Stimulated activated CD8-positive, alpha-beta memory T cell treated with anti-CD3 and anti-CD28 coated beads, Interleukin-7, amount 100 ng/mL, for 1 hour (primary cell): Measurements from ENCODE around the gene TMPRSS3.

Experiments used
- DNase-seq, 2 donors: peaks; one replicate each; pipeline ENCODE4 v3.0.0-alpha.2; 2020; ENCODE audit warnings: low read depth in 2 of 2

TMPRSS3 gene

DNA sequence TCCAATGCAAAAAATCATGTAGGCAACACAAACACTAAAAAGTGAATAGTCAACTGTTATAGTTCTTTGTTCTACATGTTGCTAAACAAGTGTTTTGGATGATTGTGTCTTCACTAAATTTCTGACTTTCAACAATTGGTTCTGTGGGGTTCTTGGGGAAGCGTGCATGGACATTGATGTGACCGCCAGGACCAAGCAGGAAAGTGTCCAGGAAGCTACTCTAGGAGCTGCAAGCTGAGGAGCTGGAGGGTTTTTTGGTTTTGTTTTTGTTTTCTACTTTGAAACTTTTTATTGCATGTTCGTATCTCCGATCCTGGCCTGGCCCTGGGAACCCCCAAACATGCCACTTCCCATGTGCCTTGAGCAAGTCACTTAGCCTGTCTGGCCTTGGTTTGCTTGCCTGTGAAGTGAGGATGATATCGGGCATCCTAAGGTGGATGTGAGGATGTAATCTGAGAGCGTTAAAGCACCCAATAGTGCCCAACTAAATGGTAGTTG, 8.0 kb downstream of the TMPRSS3 start:
- DNase-seq, result no peak

DNA sequence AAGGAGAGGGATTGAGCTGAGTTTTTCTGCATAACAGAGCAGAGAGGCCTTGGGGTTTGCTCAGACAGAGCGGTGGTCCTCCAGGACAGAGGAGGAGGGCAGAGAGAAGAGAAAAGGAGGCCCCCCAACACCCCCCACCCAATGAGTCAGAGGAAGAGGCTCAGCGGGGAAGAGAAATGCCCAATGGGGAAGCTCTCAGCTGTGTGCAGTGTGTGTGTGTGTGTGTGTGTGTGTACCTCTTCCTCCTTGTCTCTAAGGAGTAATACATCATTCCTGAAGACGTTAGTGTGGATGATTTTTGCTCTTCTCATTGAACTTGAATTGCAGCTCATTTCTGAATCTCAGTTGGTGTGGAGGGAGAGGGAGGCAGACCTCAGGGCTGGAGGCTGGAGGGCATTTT, 8.7 kb downstream of the TMPRSS3 start:
- DNase-seq, result no peak

DNA sequence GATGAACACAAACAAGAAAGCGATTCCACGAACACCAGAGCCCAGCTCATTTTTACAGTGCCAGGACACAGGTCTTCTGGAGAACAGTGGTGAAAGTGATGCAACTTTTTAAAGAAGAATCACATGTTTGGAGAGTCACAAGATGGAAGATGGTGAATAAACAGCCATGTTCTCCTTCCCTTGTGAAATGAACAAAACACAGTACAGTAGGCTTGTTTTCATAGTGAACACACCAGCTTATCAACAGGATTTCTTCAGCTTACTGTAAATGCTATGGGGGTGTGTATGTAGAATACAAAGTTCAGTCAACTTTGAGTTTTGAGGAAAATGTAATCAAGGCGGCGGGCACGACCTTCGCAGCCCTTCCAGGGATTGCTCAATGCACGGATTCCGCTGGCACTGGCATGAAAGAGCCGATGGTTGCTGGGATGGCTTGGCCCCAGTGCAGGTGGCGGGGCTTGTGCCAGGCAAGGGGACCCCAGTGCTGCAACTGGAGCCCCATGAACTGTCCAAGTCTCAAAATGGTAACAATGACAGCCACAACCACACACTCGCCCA, 9.7 kb downstream of the TMPRSS3 start:
- no peak for DNase-seq

DNA sequence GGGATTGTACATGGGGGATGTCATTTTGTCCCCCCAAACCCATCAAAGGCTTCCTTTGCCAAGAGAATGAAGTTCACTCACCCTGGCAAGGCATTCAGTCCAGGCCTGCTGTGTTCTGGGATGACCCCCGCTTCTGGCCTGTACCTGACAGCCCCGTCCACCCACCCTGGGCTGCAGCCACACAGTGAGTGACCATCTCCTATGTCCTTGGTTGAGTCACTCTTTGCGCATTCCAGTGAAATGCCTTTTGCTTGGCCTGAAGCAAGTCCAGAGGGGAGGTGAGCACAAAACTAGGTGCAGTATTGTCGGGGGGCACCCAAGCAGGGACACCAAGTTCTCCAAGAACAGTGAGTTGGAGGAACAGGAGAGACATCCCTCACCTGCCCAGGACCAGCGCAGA, 10.2 kb downstream of the TMPRSS3 start:
- DNase-seq, result no peak

DNA sequence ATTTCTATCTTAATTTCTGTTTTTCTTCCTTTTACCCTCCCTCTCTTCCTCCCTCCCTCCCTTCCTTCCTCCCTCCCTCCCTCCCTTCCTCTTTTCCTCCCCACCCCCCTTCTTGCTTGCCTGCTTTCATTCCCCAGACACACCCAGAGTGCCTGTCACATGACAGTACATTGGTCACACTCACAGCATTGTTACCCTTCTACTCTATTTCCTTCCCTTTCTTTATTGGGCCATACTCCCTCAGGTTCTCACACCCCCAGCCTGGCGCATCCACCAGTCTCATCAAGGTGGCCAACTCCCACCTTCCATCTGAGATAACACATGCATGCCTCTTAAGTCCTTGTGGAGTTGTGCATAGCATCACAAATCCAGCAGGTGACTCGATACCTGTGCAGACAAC, 10.9 kb downstream of the TMPRSS3 start:
- DNase-seq, result no peak

DNA sequence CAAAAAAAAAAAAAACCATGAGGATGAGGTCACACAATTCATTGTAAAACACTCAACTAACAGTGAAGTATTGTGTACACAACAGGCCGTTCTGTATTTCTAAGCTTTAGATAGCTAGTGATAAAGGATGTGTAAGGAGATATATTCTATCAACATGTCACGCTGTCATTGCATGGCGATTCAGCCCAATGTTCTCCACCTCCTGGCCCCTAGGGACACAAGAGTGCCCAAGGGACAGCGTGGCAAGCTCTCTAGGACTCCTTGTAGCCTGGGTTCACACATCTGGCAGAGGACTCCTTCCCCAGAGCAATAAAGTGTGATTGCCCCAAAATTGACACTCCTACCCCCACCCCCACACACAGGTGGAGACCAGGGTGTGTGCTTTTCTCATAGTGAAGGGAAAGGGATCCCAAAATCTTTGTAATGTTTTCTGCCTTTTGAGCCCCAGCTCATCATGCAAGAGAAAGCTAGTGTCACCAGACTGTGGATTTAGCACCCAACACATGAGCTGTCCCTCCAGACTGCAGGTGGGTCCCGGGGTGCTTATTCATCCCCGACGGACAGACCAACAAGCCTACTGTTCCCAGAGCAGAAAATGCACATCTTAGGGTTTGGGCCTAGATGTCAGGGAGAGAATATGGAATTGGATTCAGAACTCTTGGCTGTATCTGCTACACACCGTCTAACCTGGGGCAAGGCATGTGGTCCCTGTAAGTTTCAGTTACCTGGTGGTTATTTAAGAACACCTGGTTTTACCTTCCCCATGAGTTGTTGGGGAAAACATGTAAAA, 11.5 kb downstream of the TMPRSS3 start:
- DNase-seq, result no peak

DNA sequence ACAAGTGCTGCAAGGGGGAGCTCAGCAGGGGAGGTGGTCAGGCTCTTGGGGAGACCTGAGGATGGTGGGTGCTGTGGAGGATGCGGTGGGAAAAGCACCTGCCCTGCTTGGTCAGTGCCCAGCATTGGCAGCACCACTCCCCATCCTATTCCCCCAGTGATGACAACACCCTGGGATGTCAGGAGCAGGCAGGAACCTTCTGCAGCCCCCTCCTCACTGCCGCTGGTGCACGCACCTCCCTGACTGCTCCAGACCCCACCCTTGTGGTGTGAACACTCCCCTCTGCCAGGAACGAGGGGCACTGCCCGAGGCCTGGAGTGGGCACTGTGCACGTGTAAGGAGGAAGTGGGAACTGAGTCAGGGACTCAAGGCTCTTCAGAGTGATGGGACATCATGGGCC, 12.5 kb downstream of the TMPRSS3 start:
- DNase-seq, result no peak

DNA sequence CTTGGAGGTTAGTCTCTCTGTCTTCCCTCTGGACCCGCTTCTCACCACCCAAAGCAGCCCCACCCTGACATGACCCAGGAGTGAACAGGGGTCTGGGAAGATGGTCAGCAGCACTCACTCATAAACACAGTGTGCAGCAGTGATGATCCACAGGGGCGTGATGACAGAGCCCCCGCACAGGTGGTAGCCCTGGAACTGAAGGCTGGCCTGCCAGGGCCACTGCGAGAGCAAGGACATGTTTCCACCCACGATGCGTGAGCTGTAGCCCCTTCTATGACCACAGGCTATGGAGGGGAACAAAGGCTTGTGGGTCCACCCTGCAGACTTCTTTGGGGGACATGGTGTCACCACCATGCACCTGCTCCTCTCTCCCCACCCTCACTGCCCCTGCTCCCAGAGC, 12.9 kb downstream of the TMPRSS3 start:
- no peak for DNase-seq

DNA sequence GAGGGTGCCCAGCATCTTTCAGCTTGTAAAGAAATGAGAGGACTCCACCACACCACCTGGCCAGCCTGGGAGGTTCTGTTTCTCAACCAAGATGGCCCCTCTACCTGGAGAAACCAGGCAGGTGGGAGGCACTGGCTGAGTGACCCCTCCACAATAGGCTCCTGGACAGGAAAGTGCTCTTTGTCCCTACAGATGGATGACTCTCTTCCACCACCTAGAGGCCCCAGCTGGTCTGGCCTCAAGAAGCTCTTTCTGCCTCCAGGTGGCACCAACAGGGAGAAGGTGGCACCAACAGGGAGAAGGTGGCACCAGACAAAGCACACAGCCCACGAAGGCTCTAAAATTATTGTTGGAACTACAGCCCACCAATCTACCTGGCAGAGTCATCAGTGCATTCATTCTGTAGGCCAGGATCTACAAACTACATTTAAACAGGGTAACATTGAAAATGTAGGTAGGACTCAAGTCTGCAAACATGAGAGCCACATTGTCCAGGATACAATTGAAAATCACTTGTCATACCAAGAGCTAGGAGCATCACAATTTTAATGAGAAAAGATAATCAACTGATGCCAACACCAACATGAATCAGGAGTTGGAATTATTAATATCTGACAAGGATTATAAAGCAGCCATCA, 14.4 kb downstream of the TMPRSS3 start:
- peak in 1 of 2 donors; percentile 11 for DNase-seq

DNA sequence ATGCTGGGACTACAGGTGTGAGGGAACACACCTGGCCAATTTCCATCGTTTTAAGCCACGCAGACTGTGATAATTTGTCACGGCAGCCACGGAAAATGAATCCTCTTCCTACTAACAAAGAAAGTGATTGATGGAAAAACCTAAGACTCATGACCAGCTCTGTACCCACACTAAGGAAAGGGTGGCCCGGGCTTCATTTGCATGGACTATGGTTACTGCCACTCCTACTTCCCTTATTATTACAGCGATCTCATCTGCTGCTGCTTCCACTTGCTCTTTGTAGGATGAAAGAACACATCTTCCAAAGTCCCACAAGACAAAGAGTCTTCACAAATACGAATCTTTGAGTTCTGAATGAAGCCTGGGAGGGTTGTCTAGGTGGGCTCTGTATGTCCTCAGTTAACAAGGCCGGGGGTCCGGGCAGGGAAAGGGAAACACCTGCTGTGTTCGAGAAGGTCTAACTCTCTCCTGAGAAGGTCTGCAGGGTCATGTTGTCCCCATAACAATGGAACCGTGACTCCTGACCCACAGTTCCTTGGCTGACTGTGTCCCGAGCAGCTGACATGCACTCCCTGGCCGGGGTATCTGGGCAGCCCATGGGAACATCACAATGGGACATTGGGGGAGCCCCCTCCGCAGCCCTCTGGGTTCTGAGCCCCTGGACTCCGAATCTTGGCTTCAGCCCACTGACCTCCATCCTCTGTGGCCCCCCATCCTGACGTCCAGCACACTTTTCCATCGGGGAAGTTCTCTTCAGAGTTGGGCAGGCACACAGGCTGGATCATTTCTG, 16.2 kb downstream of the TMPRSS3 start:
- no peak for DNase-seq

DNA sequence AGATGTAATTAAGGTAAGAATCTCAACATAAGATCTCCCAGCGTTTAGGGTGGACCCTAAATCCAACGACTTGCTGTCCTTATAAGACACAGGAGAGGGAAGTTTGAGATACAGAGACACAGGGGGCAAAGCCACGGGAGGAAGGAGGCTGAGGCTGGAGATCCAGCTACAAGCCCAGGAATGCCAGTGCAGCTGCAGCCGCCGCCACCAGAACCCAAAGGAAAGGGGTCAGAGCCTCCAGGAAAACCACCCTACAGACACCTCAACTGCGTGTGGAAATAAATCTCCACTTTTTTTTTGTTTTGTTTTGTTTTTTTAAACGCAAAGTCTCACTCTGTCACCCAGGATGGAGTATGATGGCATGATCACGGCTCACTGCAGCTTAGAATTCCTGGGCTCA, 17.4 kb downstream of the TMPRSS3 start:
- DNase-seq, result no peak

DNA sequence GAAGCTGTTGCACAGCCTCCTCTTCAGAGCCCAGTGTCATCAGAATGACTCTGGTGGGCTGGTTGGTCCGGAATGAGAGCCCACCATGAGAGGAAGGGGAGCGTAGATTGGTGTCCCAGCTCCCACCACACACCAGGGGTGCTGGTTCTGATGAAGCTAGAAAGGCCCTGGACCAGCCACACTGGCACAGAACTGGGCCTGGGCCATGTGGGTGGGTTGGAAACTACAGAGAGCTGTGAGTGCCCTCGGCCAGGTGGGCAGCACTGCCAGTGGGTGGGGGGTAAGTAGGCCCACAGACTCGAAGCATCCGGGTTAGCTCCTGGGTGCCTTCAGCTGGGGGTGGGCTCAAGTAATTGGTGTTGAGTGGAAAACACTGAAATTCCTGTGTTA, 17.9 kb downstream of the TMPRSS3 start:
- DNase-seq, result no peak

DNA sequence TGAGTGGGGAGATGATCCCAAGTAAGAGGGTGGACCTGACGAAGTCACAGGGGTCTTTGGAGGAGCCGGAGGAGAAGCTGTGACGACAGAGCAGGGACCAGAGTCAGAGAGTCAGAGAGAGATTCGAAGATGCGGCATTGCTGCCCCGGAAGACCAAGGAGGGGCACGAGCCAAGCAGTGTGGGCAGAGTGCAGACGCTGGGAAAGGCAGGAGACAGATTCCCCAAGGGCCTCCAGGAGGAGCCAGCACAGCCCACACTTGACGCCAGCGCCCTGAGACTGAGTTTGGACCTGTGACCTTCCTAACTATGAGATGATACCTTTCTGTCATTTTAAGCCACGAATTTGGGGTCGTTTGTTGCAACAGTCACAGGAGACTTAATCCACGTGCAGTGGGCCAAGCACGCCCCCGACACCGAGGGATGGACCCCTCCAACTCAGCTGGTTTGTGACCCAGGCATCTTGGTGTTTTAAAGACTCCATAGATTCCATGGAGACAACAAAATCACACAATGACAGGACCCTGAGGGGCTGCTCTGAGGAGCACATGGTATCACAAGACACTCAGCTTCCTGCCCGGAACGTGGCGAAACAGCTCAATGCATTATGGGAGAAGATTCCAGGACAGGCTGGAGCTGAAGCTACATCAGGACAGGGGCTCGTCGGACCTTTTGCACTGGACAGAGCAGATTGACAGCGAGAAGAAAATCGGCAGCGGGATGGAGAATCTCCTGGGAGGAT, 18.5 kb downstream of the TMPRSS3 start:
- no peak for DNase-seq

DNA sequence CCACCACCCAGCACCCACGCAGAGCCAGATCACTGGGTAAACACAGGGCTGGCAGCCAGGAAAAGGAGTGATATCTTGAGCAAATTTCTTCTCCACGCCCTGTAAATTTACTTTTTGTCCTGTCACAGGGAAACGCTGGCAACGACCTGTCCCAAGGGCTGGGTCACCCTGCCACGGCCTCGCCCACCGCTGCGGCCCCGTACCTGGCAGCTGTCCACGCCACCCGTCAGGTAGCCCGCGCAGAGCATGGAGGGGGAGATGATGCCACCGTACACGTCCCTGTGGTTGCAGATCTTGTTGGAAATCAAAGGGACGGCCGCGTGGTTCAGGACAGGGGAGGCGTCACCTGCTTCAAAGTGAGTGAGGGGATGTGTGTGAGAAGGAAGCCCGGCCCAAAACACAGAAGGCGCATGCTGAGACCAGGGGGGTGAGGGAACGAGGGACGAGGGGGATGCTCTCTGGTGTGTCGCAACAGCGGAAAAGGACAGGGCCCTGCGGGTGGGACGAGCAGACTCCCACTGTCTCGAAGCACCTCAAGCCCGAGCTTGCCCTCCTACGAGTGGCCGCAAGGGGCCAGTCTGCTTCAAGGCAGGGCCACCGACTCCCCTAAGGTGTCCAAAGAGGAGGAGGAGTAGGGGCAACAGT, 19.4 kb downstream of the TMPRSS3 start:
- no peak for DNase-seq

DNA sequence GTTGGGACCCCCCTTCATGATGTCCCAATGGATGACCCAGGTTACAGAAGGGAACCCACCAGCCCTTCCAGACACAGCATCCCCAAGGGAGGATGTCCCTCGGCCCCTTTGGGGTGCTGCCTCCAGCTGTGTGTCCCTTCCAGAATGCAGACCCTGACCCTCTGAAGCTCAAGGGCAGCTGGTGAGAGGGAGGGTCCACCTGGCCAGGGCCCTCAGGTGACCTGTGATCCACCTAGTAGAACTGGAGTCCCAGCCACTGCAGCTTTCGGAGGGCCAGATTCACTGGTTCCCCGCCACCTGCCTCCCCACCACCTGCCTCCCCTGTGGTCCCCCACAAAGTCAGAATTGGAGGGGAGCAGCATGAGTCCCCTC, 19.9 kb downstream of the TMPRSS3 start:
- DNase-seq, result no peak

DNA sequence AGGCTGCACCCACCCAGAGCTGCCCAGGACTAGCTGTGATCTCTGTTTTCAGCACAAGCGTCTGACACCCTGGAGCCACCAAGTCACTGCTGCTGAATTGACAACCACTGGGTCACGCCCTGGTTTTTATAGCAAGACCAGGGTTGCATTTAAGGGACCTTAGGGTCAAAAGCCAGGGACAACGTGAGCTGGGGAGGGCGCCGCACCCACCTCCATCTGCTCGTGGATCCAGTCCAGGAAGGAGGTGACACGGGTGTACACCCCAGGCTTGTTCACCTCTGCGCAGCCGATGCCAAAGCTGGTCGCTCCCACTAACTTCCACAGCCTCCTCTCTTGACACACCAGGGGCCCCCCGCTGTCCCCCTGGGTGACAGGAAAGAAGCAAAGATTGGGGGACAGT, 20.3 kb downstream of the TMPRSS3 start:
- no peak for DNase-seq

DNA sequence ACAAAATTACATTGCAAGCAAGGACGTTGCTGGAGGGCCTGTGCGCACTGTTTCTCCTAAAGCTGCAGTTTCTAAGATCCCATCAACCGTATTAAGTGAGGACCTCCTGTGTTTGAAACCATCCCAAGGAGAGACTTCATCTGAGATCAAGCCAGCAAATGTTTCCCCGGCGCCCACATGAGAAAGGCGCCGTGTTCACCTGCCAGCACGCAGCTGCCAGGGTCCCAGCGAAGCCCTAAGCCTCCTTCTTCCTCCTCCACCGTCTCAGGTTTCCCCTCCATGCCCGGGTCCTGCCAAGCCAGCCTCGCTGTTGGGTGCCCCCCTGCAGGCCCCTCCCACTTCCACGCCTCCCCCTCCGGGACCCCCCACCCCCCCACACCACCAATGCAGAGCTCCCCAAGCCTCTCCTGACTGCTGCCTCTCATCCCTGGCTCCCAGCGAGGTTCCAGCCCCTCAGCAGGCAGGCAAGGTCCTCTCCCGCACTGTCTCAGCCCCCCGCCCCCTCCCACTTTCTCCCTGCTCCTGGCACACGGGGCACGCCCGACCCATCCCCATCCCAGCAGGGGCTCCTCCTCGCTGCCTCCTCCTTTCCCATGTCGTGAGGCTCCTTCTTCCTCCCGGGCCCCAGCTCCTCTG, 20.9 kb downstream of the TMPRSS3 start:
- DNase-seq, result no peak

DNA sequence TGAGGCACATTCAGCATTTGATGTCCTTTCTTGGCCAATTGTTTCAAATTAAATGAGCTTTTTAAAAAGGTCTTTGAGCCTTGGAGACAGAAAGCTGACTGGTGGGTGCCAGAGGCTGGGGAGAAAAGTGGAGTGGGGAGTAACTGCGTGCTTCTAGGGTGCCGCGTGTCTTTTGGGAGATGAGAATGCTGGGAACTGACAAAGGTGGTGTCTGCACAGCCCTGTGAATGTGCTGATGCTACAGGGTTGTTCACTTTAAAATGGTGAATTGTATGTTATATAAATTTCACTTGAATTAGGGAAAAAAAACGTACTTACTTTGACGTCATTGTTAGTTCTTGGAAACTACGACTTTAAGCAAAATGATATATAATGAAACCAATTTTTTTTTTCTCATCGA, 21.4 kb downstream of the TMPRSS3 start:
- DNase-seq, result no peak

DNA sequence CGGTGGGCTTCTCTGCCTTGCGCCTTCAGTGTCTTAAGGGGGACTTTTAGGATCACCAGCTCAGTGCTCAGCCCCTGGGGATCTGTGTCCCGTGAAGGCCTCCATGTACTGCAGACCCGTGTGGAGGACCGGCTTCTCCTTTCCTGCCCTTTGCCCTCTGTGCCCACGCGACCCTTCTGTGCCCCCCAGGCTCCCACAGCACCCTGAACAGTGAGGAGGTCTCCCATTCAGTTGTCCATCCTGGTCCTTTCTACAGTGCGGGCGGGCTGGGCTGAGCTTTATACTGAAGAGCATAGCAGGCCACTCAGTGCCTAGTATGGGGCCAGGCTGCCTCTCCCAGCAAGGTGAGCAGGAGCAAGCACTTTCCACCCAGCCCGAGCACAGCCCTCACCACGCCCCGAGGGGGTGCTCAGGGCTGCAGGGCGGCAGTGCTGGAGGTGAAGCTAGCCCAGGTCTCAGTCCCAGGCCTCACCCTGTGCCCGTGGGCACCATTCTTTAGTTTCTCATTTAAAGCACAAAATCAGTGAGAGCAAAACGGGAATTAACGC, 21.9 kb downstream of the TMPRSS3 start:
- DNase-seq, result no peak

DNA sequence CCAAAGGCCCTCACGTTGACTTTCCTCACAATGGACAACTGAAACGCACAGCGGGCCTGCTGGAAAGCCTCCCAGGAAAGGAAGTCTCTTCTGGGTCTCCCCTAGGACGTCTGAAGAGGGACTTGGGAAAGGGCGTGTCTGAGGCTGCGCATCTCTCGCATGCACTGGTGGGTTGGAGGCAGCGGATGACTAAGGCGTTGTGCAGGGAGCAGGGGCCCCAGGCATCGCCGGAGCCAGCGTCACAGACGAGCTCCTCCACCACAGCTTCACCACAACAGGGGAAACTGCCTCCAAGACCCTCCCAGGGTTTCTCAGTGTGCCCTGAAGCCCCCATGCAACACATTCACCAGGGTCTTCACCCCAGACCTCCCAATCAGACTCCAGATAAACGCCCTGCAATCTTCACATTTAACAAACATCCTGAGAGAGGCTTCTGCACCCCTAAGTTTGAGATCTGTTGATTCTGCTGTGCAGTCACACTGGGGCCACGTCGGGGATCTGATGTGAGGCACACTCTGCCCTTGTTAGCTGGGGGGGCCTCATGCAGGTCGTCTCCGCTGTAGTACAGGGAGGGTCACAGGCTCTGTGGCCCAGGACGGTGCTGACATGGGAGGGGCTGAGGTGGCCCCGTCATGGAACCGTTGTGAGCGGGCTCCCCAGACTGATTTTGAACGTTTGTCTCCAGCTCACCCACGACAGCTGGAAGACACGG, 22.5 kb downstream of the TMPRSS3 start:
- DNase-seq, result no peak
